ENCODE data around the gene TARM1.

Gene TARM1

DNA sequence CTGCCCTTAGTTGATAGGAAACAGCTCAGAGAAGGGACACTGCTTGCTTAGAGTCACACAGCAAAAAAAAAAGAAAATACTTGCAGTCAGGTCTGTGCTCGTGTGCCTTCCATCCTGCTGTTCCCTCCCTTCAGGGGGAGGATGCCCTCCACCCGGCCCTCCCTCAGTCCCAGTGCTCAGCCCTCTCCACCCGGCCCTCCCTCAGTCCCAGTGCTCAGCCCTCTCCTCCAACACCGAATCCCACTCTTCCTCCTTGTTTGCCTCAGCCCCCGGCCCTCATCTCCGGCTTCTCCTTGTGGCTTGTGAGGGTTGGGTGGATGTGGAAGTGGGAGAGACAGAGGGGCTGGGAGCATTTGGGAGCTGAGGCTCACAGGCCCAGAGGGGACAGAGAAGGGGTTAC lies 28.5 kb upstream of the TARM1 start:
- Histone ChIP-seq H3K4me3 (ENCODE audit: low read depth, low read length) (no peak overlapping the region), H3K36me3 (peaks cover 59% of the 10 kb centered on the region), H3K4me1 (no peaks in the 10 kb centered on the region), H3K27me3 (no peaks in the 10 kb centered on the region), H3K9me3 (no peaks in the 10 kb centered on the region)
- no peak for DNase-seq
- TF ChIP-seq, protein P1, sequence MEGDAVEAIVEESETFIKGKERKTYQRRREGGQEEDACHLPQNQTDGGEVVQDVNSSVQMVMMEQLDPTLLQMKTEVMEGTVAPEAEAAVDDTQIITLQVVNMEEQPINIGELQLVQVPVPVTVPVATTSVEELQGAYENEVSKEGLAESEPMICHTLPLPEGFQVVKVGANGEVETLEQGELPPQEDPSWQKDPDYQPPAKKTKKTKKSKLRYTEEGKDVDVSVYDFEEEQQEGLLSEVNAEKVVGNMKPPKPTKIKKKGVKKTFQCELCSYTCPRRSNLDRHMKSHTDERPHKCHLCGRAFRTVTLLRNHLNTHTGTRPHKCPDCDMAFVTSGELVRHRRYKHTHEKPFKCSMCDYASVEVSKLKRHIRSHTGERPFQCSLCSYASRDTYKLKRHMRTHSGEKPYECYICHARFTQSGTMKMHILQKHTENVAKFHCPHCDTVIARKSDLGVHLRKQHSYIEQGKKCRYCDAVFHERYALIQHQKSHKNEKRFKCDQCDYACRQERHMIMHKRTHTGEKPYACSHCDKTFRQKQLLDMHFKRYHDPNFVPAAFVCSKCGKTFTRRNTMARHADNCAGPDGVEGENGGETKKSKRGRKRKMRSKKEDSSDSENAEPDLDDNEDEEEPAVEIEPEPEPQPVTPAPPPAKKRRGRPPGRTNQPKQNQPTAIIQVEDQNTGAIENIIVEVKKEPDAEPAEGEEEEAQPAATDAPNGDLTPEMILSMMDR (IDR thresholded peaks at IDR 0.05; ENCODE audit: low read depth, low read length), result no peak

DNA sequence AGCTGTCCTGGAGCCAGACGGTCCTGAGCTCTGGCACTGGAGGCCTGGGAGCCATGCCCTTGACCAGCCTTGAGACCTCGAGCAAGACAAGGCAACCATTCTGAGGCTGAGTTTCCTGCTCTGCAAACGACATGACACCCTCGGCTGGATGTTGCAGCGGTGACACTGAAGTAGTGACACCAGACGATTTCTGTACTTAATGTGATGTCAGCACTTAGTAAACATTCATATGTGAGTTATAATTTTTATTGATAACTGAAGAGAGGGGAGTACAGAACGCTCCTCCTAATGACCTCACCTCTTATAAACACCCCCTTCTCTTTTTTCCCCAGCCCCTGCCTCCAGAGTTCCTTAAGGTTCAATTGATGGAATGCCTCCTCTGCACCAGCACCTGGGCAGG lies 27.3 kb upstream of the TARM1 start:
- H3K4me3 ChIP-seq (ENCODE audit: low read depth, low read length), result no peak overlapping the region
- DNase-seq, result no peak
- no peaks in the 10 kb centered on the region for H3K4me1 ChIP-seq
- H3K36me3 ChIP-seq, result peaks cover 52% of the 10 kb centered on the region
- TF ChIP-seq, protein P1 (IDR thresholded peaks at IDR 0.05; ENCODE audit: low read depth, low read length), result no peak
- H3K9me3 ChIP-seq, result no peaks in the 10 kb centered on the region
- H3K27me3 ChIP-seq, result no peaks in the 10 kb centered on the region

DNA sequence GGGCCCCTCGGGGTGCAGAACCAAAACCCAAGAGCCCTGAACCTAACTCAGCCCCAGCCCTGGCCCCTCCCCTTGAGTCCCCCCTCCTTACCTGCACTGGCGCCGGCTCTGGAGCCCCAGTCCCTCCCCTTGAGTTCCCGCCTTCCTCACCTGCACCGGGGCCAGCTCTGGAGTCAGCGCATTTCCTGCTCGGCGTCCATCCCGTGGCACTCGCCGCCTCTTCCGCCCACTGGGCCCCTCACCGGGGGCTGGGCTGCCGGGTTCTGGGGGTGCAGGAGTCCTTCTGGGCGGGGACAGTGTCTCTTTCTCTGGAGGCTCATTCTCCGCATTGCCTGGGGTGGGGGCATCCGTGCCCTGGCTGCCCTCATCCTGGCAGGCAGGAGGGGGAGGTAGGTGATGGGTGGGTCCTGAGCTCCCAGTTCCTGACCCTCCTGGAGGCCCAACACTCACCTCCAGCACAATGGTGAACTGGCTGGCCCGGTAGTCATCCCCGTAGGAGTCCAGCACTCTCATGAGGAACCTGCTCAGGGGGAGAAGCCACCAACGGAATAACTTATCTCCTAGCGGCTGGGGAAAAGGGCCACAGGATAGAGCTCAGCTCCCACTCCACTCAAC lies 26.8 kb upstream of the TARM1 start:
- Histone ChIP-seq H3K4me3 (ENCODE audit: low read depth, low read length) (no peak overlapping the region), H3K4me1 (no peaks in the 10 kb centered on the region), H3K36me3 (peaks cover 52% of the 10 kb centered on the region), H3K27me3 (no peaks in the 10 kb centered on the region), H3K9me3 (no peaks in the 10 kb centered on the region)
- TF ChIP-seq, protein P1 (IDR thresholded peaks at IDR 0.05; ENCODE audit: low read depth, low read length), result no peak
- no peak for DNase-seq

DNA sequence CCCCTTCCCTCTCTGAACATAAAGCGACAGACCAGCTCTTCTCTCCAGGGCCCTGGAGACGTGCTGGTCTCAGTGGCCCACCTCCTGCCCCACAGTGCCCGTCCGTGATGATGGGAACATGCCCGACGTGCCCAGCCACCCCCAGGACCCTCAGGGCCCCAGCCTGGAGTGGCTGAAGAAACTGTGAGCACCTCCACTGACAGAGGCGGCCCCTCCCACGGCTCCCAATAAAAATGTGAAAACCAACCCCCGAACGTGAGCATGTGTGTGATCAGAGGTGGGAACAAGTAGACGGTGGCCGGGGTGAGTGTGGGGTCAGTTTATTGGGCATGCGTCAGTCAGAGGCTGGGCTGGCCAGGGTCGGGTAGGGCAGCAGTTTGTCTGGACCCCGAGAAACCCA lies 25.6 kb upstream of the TARM1 start:
- TF ChIP-seq, protein P1 (IDR thresholded peaks at IDR 0.05; ENCODE audit: low read depth, low read length), result no peak
- peaks cover 52% of the 10 kb centered on the region for H3K36me3 ChIP-seq
- DNase-seq, result no peak
- H3K4me1 ChIP-seq, result no peaks in the 10 kb centered on the region
- no peaks in the 10 kb centered on the region for H3K9me3 ChIP-seq
- H3K27me3 ChIP-seq, result no peaks in the 10 kb centered on the region
- H3K4me3 ChIP-seq (ENCODE audit: low read depth, low read length), result no peak overlapping the region

DNA sequence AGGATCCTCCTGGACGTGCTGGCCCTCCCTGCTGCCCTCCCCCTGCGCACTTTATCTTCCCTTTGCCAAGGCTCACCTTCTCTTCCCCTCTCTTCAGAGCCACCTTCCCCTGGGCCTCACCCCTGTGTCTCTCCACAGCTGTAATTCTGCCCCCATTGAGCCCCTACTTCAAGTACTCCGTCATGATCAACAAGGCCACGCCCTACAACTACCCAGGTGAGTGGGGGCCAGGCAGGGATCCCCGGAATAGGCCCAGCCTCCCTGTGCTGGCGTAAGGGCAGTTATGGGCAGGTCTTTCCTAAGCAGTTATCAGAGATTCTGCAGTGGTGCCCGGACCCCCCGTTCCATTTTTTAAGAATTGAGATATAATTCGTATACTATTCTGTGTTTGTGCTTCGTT lies 24.6 kb upstream of the TARM1 start:
- Histone ChIP-seq H3K36me3 (peaks cover 48% of the 10 kb centered on the region), H3K9me3 (no peaks in the 10 kb centered on the region), H3K4me3 (ENCODE audit: low read depth, low read length) (no peak overlapping the region), H3K4me1 (no peaks in the 10 kb centered on the region), H3K27me3 (no peaks in the 10 kb centered on the region)
- TF ChIP-seq, protein P1 (IDR thresholded peaks at IDR 0.05; ENCODE audit: low read depth, low read length), result no peak
- no peak for DNase-seq

DNA sequence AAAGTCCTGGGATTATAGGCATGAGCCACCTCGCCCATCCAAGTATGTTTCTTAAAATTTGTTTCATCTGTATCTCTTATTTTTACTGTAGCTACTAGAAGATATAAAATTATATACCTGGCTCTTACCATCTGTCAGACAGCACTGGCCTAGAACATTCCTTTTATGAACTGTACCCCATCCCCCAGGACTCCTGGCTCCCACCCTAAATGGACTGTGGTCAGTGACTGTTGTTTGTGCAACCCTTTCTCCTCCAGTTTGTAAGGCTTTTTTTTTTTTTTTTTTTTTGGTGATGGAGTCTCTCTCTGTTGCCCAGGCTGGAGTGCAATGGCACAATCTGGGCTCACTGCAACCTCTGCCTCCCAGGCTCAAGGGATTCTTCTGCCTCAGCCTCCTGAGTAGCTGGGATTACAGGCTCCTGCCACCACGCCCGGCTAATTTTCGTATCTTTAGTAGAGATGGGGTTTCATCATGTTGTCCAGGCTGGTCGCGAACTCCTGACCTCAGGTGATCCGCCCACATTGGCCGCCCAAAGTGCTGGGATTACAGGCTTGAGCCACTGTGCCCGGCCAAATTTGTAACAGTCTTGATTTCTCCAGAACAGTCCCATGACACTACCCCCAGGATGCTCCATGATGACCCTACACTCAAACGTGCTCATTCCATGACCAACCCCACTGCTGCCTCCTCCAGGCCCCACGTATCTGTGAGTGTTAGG lies 24.0 kb upstream of the TARM1 start:
- DNase-seq, result no peak
- H3K4me3 ChIP-seq (ENCODE audit: low read depth, low read length), result no peak overlapping the region
- peaks cover 43% of the 10 kb centered on the region for H3K36me3 ChIP-seq
- no peaks in the 10 kb centered on the region for H3K9me3 ChIP-seq
- TF ChIP-seq, protein P1 (IDR thresholded peaks at IDR 0.05; ENCODE audit: low read depth, low read length), result no peak
- H3K27me3 ChIP-seq, result no peaks in the 10 kb centered on the region
- no peaks in the 10 kb centered on the region for H3K4me1 ChIP-seq
